Stimulated activated memory B cell treated with anti-CD40 and anti-IgM and Interleukin-4, amounts not matched to agents 10 μg/mL and 1 μg/mL and 100 μg/mL, for 72 hours (primary cell): ENCODE data around the gene MCTP2.

Source experiments
- ATAC-seq: fragments of 150-1000 bp; cut with Tn5 transposase; 2 replicates; pipeline ENCODE4 v1.10.0; 2021
- H3K27ac Mint-ChIP-seq: one replicate; pipeline ENCODE4 v1.8.0; 2022; ENCODE audit warnings: mild to moderate bottlenecking, mixed read lengths
- H3K27me3 Mint-ChIP-seq: one replicate; pipeline ENCODE4 v1.8.0; 2022; ENCODE audit warnings: mixed read lengths
- H3K36me3 Mint-ChIP-seq: one replicate; pipeline ENCODE4 v1.8.0; 2022; ENCODE audit warnings: mixed read lengths
- H3K4me1 Mint-ChIP-seq: one replicate; pipeline ENCODE4 v1.8.0; 2022; ENCODE audit warnings: mixed read lengths
- H3K4me3 Mint-ChIP-seq: one replicate; pipeline ENCODE4 v1.8.0; 2022; ENCODE audit warnings: mild to moderate bottlenecking, moderate library complexity, mixed read lengths
- H3K9me3 Mint-ChIP-seq: one replicate; pipeline ENCODE4 v1.8.0; 2022; ENCODE audit warnings: mixed read lengths

Gene MCTP2

GRCh38 chr15:94432279-94432678 lies 200.9 kb downstream of the MCTP2 start:
- H3K4me3 Mint-ChIP-seq, result no peak overlapping the region
- H3K27ac Mint-ChIP-seq, result no peak overlapping the region
- H3K27me3 Mint-ChIP-seq, result no peaks in the 10 kb centered on the region
- H3K4me1 Mint-ChIP-seq, result no peaks in the 10 kb centered on the region
- H3K36me3 Mint-ChIP-seq, result peaks cover 9% of the 10 kb centered on the region
- no peak for ATAC-seq
- H3K9me3 Mint-ChIP-seq, result peaks cover 2% of the 10 kb centered on the region

GRCh38 chr15:94439158-94439557 lies 207.8 kb downstream of the MCTP2 start:
- Mint-ChIP-seq H3K4me3 (no peak overlapping the region), H3K27ac (no peak overlapping the region), H3K9me3 (no peaks in the 10 kb centered on the region), H3K27me3 (no peaks in the 10 kb centered on the region), H3K36me3 (peaks cover 40% of the 10 kb centered on the region), H3K4me1 (no peaks in the 10 kb centered on the region)
- no peak for ATAC-seq

DNA sequence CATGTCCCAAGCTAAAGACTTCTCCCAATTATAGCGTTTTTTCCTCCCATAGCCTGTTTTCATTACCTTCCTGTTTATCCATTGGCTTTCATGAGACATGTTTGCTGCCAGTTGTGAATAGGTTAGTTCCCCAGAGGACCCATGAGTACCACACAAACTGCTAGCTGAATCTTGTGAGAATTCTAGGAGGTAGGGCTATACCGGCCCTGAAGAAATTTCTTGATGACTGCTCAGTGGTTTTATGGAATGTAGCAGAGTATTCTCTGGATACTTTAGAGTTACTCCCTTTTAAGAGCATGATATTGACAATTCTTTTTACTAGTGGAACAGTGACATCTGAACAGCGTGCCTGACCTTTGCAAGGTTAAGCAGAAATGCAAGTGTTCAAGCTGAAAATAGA lies 210.4 kb downstream of the MCTP2 start:
- Mint-ChIP-seq H3K4me1 (no peaks in the 10 kb centered on the region), H3K27ac (no peak overlapping the region), H3K36me3 (peaks cover 59% of the 10 kb centered on the region), H3K9me3 (no peaks in the 10 kb centered on the region), H3K27me3 (no peaks in the 10 kb centered on the region), H3K4me3 (no peak overlapping the region)
- no peak for ATAC-seq

GRCh38 chr15:94442480-94442879 lies 211.1 kb downstream of the MCTP2 start:
- Mint-ChIP-seq H3K27me3 (no peaks in the 10 kb centered on the region), H3K4me3 (no peak overlapping the region), H3K27ac (no peak overlapping the region), H3K36me3 (peaks cover 59% of the 10 kb centered on the region), H3K9me3 (no peaks in the 10 kb centered on the region), H3K4me1 (no peaks in the 10 kb centered on the region)
- ATAC-seq, result no peak

- Mint-ChIP-seq H3K36me3 (peaks cover 59% of the 10 kb centered on the region), H3K4me1 (no peaks in the 10 kb centered on the region), H3K9me3 (no peaks in the 10 kb centered on the region), H3K27ac (no peak overlapping the region), H3K27me3 (no peaks in the 10 kb centered on the region), H3K4me3 (no peak overlapping the region)
- ATAC-seq, result no peak
Observed at GRCh38 chr15:94443186-94443585, 211.8 kb downstream of the MCTP2 start.

GRCh38 chr15:94445566-94446160 lies 214.3 kb downstream of the MCTP2 start:
- H3K9me3 Mint-ChIP-seq, result no peaks in the 10 kb centered on the region
- no peaks in the 10 kb centered on the region for H3K27me3 Mint-ChIP-seq
- H3K4me3 Mint-ChIP-seq, result no peak overlapping the region
- H3K27ac Mint-ChIP-seq, result no peak overlapping the region
- no peaks in the 10 kb centered on the region for H3K4me1 Mint-ChIP-seq
- H3K36me3 Mint-ChIP-seq, result peaks cover 57% of the 10 kb centered on the region
- ATAC-seq, result no peak

GRCh38 chr15:94446441-94446840 lies 215.1 kb downstream of the MCTP2 start:
- Mint-ChIP-seq H3K36me3 (peaks cover 53% of the 10 kb centered on the region), H3K27me3 (no peaks in the 10 kb centered on the region), H3K4me3 (no peak overlapping the region), H3K27ac (no peak overlapping the region), H3K9me3 (no peaks in the 10 kb centered on the region), H3K4me1 (no peaks in the 10 kb centered on the region)
- no peak for ATAC-seq

DNA sequence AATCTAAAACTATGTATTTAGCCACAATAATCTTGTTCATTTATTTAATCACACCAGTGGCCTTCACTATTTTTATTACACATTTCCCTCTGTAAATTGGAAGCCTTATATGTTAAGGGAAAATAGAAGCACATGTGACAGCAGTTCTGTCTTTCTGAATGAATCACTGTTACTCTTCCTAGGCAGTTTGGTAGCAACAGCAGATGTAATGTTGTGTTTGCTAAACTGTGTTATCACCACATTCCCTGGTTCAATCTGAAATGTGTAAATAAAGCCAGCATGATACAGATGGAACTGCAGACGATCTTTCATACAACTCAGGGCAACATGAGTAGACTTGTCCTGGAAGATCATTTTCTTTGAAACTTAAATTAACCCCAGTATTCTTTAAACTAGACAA lies 220.1 kb downstream of the MCTP2 start:
- no peaks in the 10 kb centered on the region for H3K9me3 Mint-ChIP-seq
- H3K4me1 Mint-ChIP-seq, result no peaks in the 10 kb centered on the region

GRCh38 chr15:94453227-94453988 lies 222.0 kb downstream of the MCTP2 start:
- H3K36me3 Mint-ChIP-seq, result peaks cover 28% of the 10 kb centered on the region
- no peaks in the 10 kb centered on the region for H3K27me3 Mint-ChIP-seq
- no peak overlapping the region for H3K4me3 Mint-ChIP-seq
- H3K4me1 Mint-ChIP-seq, result no peaks in the 10 kb centered on the region
- ATAC-seq, result no peak
- no peaks in the 10 kb centered on the region for H3K9me3 Mint-ChIP-seq
- no peak overlapping the region for H3K27ac Mint-ChIP-seq

More for the DNA sequence above, 220.1 kb downstream of the MCTP2 start:
- ATAC-seq, result no peak
- H3K4me3 Mint-ChIP-seq, result no peak overlapping the region
- peaks cover 16% of the 10 kb centered on the region for H3K36me3 Mint-ChIP-seq
- no peaks in the 10 kb centered on the region for H3K27me3 Mint-ChIP-seq
- no peak overlapping the region for H3K27ac Mint-ChIP-seq

DNA sequence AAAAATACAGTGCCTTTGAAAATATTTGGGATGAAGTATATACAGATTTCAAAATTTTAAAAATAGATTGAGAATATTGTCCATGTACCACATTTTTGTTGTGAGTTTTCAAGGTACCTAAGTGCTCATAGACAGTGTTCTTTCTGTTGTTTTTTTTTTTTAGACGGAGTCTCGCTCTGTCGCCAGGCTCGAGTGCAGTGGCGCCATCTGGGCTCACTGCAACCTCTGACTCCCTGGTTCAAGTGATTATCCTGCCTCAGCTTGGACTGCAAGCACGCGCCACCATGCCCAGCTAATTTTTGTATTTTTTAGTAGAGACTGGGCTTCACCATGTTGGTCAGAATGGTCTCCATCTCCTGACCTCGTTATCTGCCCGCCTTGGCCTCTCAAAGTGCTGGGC lies 223.9 kb downstream of the MCTP2 start:
- H3K36me3 Mint-ChIP-seq, result peaks cover 25% of the 10 kb centered on the region
- H3K9me3 Mint-ChIP-seq, result no peaks in the 10 kb centered on the region
- no peaks in the 10 kb centered on the region for H3K27me3 Mint-ChIP-seq
- H3K4me3 Mint-ChIP-seq, result no peak overlapping the region
- H3K27ac Mint-ChIP-seq, result no peak overlapping the region
- ATAC-seq, result no peak
- H3K4me1 Mint-ChIP-seq, result no peaks in the 10 kb centered on the region

DNA sequence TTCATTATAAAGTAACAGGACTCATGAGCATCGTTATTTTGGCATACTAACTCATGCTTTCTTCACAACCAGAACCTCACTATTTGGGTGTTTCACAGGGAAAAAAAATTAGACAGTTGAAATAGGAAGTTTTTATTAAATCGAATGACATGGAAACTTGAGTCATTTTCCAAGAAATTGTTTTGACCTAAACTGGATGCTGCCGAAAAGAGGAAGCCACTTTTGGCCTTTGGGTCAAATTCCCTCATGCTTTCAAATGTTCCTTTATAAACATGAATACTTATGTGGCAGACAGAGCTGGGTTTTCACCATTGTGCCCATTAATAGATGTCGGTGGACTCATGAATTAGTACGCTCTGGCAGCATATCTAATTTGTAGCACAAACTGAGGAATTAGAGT lies 224.9 kb downstream of the MCTP2 start:
- Mint-ChIP-seq H3K9me3 (no peaks in the 10 kb centered on the region), H3K27ac (no peak overlapping the region), H3K4me1 (no peaks in the 10 kb centered on the region)

DNA sequence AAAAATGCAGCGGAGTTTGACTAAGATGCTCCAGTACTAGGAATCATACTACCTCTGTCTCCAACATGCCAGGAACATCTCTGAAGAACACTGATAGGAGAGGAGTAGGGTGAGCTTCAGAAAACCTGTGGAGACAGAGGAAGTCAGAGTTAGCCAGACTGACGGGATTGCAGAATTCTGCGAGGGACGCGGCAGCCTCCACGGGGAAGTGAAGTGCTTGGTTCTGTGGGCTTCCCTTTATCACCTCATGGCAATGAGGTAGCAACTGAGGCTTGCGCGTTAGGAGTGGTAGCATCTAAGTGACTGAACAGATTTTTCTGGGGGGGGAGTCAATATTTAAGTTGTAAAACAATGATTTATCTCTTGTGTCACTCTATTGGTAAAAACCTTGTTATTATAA lies 226.3 kb downstream of the MCTP2 start:
- no peak overlapping the region for H3K27ac Mint-ChIP-seq
- no peak overlapping the region for H3K4me3 Mint-ChIP-seq
- H3K4me1 Mint-ChIP-seq, result no peaks in the 10 kb centered on the region
- no peaks in the 10 kb centered on the region for H3K27me3 Mint-ChIP-seq
- H3K36me3 Mint-ChIP-seq, result peaks cover 37% of the 10 kb centered on the region
- no peaks in the 10 kb centered on the region for H3K9me3 Mint-ChIP-seq
- ATAC-seq, result no peak

More for the DNA sequence above, 224.9 kb downstream of the MCTP2 start:
- peaks cover 29% of the 10 kb centered on the region for H3K36me3 Mint-ChIP-seq
- no peak for ATAC-seq
- no peak overlapping the region for H3K4me3 Mint-ChIP-seq
- H3K27me3 Mint-ChIP-seq, result no peaks in the 10 kb centered on the region

- ATAC-seq, result no peak
- H3K27ac Mint-ChIP-seq, result no peak overlapping the region
- H3K9me3 Mint-ChIP-seq, result no peaks in the 10 kb centered on the region
- no peaks in the 10 kb centered on the region for H3K4me1 Mint-ChIP-seq
- no peaks in the 10 kb centered on the region for H3K27me3 Mint-ChIP-seq
- no peak overlapping the region for H3K4me3 Mint-ChIP-seq
- peaks cover 50% of the 10 kb centered on the region for H3K36me3 Mint-ChIP-seq
Observed at GRCh38 chr15:94460624-94461023, 229.3 kb downstream of the MCTP2 start.

- no peak for ATAC-seq
- Mint-ChIP-seq H3K36me3 (peaks cover 37% of the 10 kb centered on the region), H3K4me1 (no peaks in the 10 kb centered on the region), H3K27ac (no peak overlapping the region), H3K9me3 (no peaks in the 10 kb centered on the region), H3K4me3 (no peak overlapping the region), H3K27me3 (no peaks in the 10 kb centered on the region)
Observed at GRCh38 chr15:94467034-94467433, 235.7 kb downstream of the MCTP2 start.

DNA sequence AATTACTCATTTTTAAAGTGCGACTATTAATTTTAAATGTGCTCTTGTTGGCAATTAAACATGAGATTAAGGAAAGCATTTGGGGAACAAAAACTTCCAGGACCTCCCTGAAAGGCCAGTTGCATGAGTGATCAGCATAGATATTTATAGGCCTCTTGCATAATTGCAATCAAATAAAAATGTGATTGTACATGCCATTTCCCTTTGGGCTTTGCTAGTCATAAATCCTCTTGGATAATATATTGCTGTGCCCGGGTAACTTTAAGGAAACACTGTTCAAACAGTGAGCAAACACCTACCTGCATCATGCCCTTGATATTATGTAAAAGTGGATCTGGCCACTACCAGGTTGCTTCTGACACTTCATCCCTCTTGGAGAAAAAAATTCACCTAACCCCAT lies 239.1 kb downstream of the MCTP2 start:
- Mint-ChIP-seq H3K27ac (no peak overlapping the region), H3K4me1 (no peaks in the 10 kb centered on the region), H3K36me3 (peaks cover 35% of the 10 kb centered on the region), H3K9me3 (no peaks in the 10 kb centered on the region), H3K4me3 (no peak overlapping the region), H3K27me3 (no peaks in the 10 kb centered on the region)
- no peak for ATAC-seq

- Mint-ChIP-seq H3K27me3 (no peaks in the 10 kb centered on the region), H3K4me3 (no peak overlapping the region), H3K36me3 (peaks cover 69% of the 10 kb centered on the region), H3K27ac (no peak overlapping the region), H3K4me1 (peaks cover 5% of the 10 kb centered on the region), H3K9me3 (no peaks in the 10 kb centered on the region)
- no peak for ATAC-seq
Observed at GRCh38 chr15:94476686-94477085, 245.3 kb downstream of the MCTP2 start.
